ENCODE results near the gene SH3RF3. TPM values are rescaled to one million over a fixed set of nuclear protein-coding genes. Genes with fewer than 3 reads are reported as not detected.

The SH3RF3 gene
- total RNA-seq, 4 donors from 2014 or later, result 2.2 to 6.1 (median 4.2) TPM

GRCh38 chr2:109430329-109430636, 301.3 kb downstream of the SH3RF3 start:
- H3K27ac ChIP-seq, result no peak overlapping the region
- peaks cover 3% of the 10 kb centered on the region for H3K36me3 ChIP-seq
- H3K4me3 ChIP-seq, result no peak overlapping the region
- peak in 1 of 2 donors; percentile 9 for DNase-seq (ENCODE audit: low spot score in 2 of 2)
- no peaks in the 10 kb centered on the region for H3K9me3 ChIP-seq
- WGBS, result 84% methylated on average over 5 of the region's 5 CpGs
- TF ChIP-seq CTCF (IDR thresholded peaks at IDR 0.05) (no peak), POLR2AphosphoS5 (IDR thresholded peaks at IDR 0.05) (no peak), POLR2A (IDR thresholded peaks at IDR 0.05) (no peak), EP300 (IDR thresholded peaks at IDR 0.05) (no peak)
- H3K4me1 ChIP-seq, result peaks cover 14% of the 10 kb centered on the region
- H3K27me3 ChIP-seq, result no peaks in the 10 kb centered on the region

DNA sequence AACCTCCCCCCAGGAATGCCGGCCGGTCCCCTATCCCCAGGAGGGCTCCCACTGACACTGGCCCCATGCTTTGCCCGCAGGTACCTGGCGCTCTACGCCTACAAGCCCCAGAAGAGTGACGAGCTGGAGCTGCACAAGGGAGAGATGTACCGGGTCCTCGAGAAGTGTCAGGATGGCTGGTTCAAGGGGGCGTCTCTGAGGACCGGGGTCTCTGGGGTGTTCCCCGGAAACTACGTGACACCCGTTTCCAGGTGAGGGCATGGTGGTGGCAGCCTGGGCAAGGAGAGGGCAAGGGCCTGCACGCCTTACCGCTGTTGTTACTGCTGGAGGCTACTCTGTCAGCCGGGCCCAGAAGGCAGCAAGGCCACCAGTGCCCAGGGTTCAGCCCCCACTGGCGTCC, 303.4 kb downstream of the SH3RF3 start:
- no peaks in the 10 kb centered on the region for H3K9me3 ChIP-seq
- peaks cover 30% of the 10 kb centered on the region for H3K4me1 ChIP-seq
- H3K4me3 ChIP-seq, result no peak overlapping the region
- H3K27ac ChIP-seq, result no peak overlapping the region
- DNase-seq (ENCODE audit: low spot score in 2 of 2), result peak in 1 of 2 donors; percentile 51
- TF ChIP-seq EP300 (IDR thresholded peaks at IDR 0.05) (no peak), CTCF (IDR thresholded peaks at IDR 0.05) (no peak), POLR2AphosphoS5 (IDR thresholded peaks at IDR 0.05) (no peak), POLR2A (IDR thresholded peaks at IDR 0.05) (no peak)
- no peaks in the 10 kb centered on the region for H3K27me3 ChIP-seq
- 98% methylated on average over 10 of the region's 17 CpGs for WGBS
- H3K36me3 ChIP-seq, result peaks cover 3% of the 10 kb centered on the region

- H3K4me3 ChIP-seq, result no peak overlapping the region
- 91% methylated on average over 10 of the region's 10 CpGs for WGBS
- H3K27ac ChIP-seq, result no peak overlapping the region
- DNase-seq (ENCODE audit: low spot score in 2 of 2), result peak in 1 of 2 donors; percentile 28
- TF ChIP-seq POLR2AphosphoS5 (IDR thresholded peaks at IDR 0.05), result no peak
- TF ChIP-seq POLR2A (IDR thresholded peaks at IDR 0.05), result no peak
- no peak for TF ChIP-seq CTCF (IDR thresholded peaks at IDR 0.05)
- no peak for TF ChIP-seq EP300 (IDR thresholded peaks at IDR 0.05)
- no peaks in the 10 kb centered on the region for H3K9me3 ChIP-seq
- peaks cover 32% of the 10 kb centered on the region for H3K4me1 ChIP-seq
- no peaks in the 10 kb centered on the region for H3K27me3 ChIP-seq
- peaks cover 3% of the 10 kb centered on the region for H3K36me3 ChIP-seq
Observed at GRCh38 chr2:109433486-109433885, 304.5 kb downstream of the SH3RF3 start.

GRCh38 chr2:109433926-109434325, 304.9 kb downstream of the SH3RF3 start:
- 90% methylated on average over 5 of the region's 10 CpGs for WGBS

GRCh38 chr2:109434351-109434750, 305.3 kb downstream of the SH3RF3 start:
- H3K36me3 ChIP-seq, result peaks cover 3% of the 10 kb centered on the region
- H3K4me1 ChIP-seq, result peaks cover 27% of the 10 kb centered on the region
- H3K9me3 ChIP-seq, result no peaks in the 10 kb centered on the region
- H3K27ac ChIP-seq, result no peak overlapping the region
- 93% methylated on average over 9 of the region's 9 CpGs for WGBS
- TF ChIP-seq CTCF (IDR thresholded peaks at IDR 0.05) (no peak), EP300 (IDR thresholded peaks at IDR 0.05) (no peak), POLR2A (IDR thresholded peaks at IDR 0.05) (no peak), POLR2AphosphoS5 (IDR thresholded peaks at IDR 0.05) (no peak)
- DNase-seq (ENCODE audit: low spot score in 2 of 2), result peak; percentile 35 to 38
- H3K27me3 ChIP-seq, result no peaks in the 10 kb centered on the region
- no peak overlapping the region for H3K4me3 ChIP-seq

More at GRCh38 chr2:109433926-109434325, 304.9 kb downstream of the SH3RF3 start:
- Histone ChIP-seq H3K27ac (no peak overlapping the region), H3K27me3 (no peaks in the 10 kb centered on the region), H3K4me1 (peaks cover 31% of the 10 kb centered on the region), H3K36me3 (peaks cover 3% of the 10 kb centered on the region), H3K4me3 (no peak overlapping the region), H3K9me3 (no peaks in the 10 kb centered on the region)
- peak; percentile 37 to 42 for DNase-seq (ENCODE audit: low spot score in 2 of 2)
- TF ChIP-seq CTCF (IDR thresholded peaks at IDR 0.05) (no peak), POLR2AphosphoS5 (IDR thresholded peaks at IDR 0.05) (no peak), EP300 (IDR thresholded peaks at IDR 0.05) (no peak), POLR2A (IDR thresholded peaks at IDR 0.05) (no peak)
